DMS153 treated with DMSO at 0.1 percent for 48 hours (cell line): ENCODE measurements around the gene GARNL3.

Experiments used
- DNase-seq: peaks from one replicate; lab custom pipeline; 2025; ENCODE audit not compliant: unreplicated experiment; lab: John Stamatoyannopoulos, UW

GARNL3 gene

GRCh38 chr9:127277770-127278169, 13.2 kb downstream of the GARNL3 start:
- no peak for DNase-seq

GRCh38 chr9:127278372-127278771, 13.8 kb downstream of the GARNL3 start:
- DNase-seq: no peak

- peak; percentile 62 for DNase-seq
These were observed 15.2 kb downstream of the GARNL3 start for GRCh38 chr9:127279717-127280285.

- DNase-seq: no peak
These were observed 16.5 kb downstream of the GARNL3 start for GRCh38 chr9:127280880-127281660.

DNA sequence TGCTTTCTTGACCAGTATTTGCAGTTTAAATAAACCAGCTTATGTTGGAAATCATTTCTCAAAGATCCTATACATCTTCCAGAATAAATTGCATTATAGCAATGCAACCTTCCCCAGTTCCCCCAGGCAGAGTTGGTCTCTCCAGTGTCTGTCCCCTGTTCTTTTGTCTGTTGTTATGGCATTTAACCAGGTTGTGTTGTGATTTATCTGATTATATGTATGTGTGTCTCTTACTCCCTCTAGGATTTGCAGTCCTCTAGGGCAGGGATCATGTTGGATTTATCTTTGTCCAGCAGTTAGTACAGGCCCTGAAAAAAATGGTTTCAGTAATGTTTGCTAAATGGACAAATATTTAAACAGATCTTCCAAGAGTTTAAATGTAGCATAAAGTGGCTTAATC, 17.3 kb downstream of the GARNL3 start:
- DNase-seq: no peak

- no peak for DNase-seq
These were observed 18.0 kb downstream of the GARNL3 start for GRCh38 chr9:127282611-127283010.

DNA sequence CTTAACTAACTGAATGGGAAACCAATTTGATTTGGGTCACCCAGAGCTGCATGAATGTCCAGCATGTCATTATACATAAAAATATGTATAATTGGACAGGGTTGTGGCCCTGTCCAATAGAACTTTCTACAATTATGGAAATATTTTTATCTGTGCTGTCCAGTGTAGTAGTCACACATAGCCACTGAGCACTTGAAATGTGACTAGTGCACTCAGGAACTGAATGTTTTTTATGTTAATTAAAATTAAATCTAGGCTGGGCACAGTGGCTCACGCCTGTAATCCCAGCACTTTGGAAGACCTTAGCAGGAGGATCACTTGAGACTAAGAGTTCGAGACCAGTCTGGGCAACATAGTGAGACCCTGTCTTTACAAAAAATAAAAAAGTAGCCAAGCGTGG, 18.6 kb downstream of the GARNL3 start:
- DNase-seq: no peak

- no peak for DNase-seq
These were observed 19.4 kb downstream of the GARNL3 start for GRCh38 chr9:127283917-127284497.

GRCh38 chr9:127285965-127286364, 21.4 kb downstream of the GARNL3 start:
- DNase-seq: no peak

GRCh38 chr9:127290561-127291065, 26.0 kb downstream of the GARNL3 start:
- DNase-seq: no peak

DNA sequence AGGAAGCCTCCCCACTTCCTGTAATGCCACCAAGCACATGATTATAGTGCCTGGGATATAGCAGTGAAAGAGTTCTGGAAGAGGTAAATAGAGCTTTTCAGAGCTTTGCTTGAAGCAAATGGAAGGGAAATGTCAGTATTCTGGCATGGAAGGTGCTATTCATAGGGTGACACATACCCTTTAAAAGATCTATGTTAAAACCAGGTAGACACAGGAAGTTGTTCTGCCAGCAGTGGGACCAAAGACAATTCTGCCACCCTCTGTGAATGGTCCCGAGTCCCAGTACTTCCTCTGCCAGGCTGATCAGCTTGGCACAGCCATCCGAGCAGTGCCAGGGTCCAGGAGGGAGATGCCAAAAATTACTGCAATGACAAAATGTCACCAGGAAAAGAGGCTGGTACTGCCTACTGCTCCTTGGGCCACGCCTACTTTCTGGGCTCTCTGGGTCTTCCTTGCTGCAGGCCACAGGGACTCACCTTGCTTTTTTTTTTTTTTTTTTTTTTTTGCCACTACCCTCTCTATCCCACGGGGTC, 26.7 kb downstream of the GARNL3 start:
- no peak for DNase-seq

DNA sequence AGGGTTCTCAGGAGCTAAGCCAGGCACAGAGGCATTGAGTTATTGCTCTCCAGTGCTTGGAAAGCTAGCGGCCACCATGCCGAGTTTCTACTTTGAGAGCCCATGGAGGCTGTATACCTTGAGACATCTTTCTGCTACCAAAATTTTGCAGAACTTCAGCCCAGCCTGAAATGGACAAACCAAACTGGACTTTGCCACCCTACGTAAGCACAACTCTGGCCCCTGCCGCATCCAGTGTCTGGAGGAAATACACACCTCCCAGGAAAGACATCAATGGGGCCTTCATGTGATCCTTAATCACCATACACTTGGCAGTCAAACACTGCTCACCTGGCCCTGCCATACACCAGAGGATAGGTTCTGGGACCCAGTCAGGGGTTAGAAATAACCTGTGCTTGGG, 27.8 kb downstream of the GARNL3 start:
- DNase-seq: no peak

DNA sequence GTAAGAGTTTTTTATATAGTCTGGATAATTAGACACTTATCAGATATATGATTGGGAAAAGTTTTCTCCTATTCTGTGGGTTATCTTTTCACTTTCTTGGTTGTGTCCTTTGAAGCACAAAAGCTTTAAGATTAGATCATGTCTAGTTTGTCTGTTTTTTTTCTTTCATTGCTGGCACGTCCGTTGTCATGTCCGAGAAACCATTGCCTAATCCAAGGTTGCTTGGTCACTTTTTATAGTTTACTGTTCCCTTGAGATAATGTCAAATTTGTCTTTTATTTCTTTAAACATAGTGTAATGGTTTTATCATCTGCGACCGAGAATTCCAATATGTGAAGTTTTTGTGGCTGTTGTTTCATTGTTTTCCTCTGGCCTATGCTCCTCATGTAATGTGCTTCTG, 28.8 kb downstream of the GARNL3 start:
- DNase-seq: no peak

DNA sequence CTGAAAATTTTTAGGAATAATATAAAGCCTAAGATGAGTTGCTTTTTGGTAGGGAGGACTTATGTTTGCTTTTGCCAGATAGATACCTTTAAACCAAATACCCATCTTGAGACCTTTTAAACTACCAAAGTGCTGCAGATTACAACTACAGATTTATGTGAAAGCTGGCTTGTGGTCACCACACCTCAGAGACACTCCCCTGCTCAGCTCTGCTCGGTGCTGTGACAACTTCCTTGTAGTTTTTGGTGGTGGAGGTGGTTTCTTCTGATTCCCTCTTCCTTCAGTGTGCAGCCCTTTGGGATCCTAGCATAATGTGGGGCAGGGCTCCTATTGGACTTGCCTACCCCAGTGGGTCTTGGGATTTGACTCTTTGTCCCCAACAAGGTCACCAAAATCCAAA, 29.2 kb downstream of the GARNL3 start:
- no peak for DNase-seq

DNA sequence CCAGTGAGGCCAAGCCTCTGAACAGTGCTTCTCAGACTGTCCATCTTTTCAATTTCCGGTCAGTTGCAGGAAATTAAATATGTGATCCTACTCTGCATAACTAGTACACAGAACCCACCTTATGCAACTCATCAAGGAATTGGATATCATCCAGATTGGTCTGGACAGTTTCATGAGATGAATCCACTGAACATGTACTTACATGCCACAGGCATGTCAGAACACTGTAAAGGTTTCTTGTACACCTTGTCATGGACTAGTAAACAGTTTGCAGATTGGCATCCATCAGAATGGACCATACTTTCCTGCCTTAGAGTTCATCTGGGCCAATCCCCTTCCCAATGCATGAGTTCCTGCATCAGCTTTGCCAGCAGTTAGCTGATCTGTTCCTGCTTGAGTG, 30.4 kb downstream of the GARNL3 start:
- no peak for DNase-seq

GRCh38 chr9:127300886-127301447, 36.4 kb downstream of the GARNL3 start:
- no peak for DNase-seq

DNA sequence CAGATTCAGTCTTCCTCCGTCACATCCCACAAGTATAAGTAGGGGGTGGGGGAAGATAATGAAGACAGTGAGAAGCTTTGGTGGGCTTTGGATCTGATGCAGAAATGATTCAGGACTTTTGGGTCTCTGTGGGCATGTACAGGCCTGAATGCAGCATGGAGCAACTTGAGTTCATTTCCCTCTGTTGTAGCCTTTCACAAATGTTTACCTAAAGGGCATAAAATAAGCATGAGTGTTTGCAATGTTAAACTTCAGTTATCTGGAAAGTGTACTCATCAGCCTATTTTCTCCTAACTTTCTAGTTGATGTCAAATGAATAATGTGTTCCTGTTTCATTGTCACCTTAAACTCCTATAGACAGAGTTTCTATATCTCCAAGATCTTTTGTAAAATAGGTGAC, 39.3 kb downstream of the GARNL3 start:
- no peak for DNase-seq

DNA sequence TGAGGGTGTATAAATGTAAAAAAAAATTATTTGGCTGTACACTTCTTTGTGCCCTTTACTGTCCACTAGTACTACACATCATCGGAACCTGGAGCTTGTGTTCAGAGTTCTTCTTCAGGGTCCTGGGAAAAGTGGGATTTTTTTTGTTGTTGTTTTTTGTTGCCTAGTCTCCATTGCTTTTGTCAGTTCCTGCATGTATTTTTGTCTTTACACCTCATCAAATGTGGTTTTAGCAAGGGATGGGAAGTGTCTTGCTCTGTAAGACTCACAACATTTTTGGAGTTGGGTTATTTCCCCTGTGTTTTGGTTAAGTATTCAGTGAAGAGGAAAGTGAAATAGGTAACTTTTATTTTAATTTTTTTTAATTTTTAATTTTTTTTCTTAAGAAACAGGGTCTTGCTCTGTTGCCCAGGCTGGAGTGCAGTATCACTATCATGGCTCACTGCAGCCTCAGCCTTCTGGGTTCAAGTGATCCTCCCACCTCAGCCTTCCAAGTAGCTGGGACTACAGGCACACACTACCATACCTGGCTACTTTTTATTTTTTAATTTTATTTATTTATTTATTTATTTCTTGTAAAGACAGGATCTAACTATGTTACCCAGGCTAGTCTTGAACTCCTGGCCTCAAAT, 40.7 kb downstream of the GARNL3 start:
- DNase-seq: no peak

GRCh38 chr9:127305838-127306226, 41.3 kb downstream of the GARNL3 start:
- no peak for DNase-seq

- DNase-seq: no peak
These were observed 43.2 kb downstream of the GARNL3 start for GRCh38 chr9:127307802-127308201.
